Ramos (cell line): ENCODE results near the gene PRPF40A.

Source experiments
- in situ Hi-C: fragments of 300-500 bp; cut with MboI; formaldehyde crosslinking; loops from one replicate; pipeline ENCODE4 v1.14.3; 2022; ENCODE audit warnings: low sequenced_read_pairs; ENCODE audit not compliant: unreplicated experiment

The PRPF40A gene

DNA sequence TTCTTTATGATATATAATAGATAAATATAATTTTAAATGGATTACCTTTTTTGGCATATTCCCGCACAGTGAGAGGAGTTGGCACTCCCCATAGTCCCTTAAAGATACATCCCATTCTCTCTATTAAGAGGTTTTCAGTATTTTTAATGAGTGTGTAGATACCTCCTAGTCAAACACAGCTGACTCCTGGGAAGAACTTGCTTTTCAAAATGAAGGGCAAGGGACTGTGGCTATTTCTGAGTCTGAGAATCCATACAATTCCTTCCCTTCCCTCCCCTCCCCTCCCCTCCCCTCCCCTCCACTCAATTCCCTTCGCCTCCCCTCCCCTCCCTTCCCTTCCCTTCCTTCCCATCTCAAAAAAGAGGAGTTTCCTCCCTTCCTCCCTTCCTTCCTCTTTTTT lies 93.5 kb downstream of the PRPF40A start:
- in situ Hi-C loops, result no loop called here

DNA sequence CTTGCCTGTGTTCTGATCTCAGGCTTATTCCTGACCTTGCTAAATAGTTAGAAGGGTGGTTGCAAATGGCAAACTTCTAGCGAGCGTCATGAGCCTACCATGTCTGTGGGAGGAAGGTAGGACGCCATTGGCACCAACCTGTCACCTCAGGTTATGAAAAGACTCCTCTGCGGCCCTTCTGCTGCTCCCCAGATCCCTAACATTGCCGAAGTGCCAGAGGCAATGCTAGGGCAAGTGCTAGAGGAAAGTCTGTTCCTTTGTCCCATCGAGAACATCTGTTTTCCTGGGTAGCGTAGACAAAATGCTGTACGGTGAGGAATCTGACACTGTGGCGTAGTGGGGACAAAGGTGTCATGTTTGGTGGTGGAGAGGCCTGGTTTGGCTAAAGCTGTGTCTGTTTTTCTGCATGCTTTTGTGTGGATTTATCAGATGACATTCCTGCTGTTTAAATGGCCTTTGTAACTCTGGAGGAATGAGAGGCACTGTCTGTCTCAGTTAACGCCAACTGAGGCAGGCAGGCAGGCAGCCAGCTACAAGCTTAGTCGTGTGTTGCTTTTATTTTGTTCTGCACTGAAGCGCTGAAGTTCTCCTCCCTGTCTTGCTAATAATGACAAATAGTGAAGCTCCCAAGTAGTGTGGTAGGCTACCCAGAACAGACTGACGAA lies 94.1 kb downstream of the PRPF40A start:
- in situ Hi-C loops, result no loop called here

DNA sequence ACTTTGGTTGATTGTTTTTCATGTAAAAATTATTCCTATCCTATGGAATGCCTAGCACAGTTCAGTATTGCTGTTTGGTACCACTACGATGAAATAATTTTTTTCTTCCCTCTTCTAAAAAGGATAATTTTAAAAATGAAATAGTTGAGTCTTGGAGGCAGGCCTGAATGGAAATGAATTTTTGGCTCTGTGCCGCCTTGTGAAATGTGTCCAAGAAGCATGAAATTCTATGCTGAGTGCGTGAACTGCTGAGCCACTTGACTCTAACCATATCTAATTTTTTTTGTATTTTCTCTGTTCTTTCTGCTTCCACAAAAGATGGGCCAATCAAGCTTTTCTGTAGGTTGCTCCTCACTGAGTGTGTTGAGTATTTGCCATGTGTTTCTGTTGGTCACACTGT lies 95.0 kb downstream of the PRPF40A start:
- in situ Hi-C loops, result no loop called here

DNA sequence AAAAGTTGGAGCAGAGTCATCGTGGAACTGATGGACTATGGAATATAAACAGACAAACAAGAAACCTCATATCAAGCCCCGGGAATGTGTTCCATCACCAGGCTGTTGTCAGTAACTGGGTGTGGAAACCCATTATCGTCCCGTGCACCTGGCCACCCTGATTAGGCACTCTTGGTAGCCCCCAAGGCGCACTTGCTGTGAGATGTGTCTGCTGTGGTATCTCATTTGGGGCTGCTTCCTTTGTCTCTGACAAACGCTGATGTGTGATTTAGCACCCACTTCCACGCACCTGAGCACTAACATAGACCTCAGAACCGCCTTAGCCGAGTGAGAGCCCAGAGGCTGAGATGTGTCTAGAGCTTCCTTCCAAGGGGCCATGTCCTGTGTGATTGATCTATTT lies 96.3 kb downstream of the PRPF40A start:
- in situ Hi-C loops, result no loop called here

DNA sequence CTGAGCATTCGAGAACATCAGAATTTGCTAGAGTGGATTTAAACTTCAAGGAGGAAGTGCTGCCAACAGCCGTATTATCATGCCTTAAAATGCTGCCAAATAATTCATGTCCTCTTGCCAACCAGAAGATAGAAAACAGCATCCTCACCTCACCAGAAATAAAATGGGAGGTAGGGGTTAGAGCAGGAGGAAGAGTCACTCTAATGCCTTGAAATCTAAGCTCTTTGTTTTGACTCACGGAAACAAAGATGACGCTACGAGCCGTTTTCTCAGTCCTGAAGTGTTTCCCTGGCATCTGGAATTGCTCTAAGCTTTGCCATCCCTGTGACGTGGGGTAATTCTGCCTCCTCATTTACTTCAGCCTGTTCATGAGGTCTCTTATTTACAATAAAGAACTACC lies 97.1 kb downstream of the PRPF40A start:
- in situ Hi-C loops, result no loop called here

DNA sequence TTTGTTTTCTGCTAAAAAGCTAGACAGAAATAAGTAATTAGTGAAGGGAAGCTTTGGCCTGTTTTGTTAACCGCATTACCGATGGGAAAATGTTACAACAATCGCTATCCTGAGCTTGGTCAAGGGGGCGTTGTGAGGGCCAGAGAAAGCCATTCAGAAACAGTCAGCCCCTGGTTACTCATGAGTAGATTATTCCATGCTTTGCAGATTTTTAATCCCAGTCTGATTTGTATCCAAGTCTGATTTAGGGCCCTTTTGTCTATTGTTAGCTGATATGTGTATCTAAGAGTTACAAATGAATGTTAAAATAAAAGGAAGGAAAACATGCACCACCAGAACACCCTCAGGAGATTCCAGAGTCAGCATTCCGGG lies 99.1 kb downstream of the PRPF40A start:
- in situ Hi-C loops, result no loop called here

DNA sequence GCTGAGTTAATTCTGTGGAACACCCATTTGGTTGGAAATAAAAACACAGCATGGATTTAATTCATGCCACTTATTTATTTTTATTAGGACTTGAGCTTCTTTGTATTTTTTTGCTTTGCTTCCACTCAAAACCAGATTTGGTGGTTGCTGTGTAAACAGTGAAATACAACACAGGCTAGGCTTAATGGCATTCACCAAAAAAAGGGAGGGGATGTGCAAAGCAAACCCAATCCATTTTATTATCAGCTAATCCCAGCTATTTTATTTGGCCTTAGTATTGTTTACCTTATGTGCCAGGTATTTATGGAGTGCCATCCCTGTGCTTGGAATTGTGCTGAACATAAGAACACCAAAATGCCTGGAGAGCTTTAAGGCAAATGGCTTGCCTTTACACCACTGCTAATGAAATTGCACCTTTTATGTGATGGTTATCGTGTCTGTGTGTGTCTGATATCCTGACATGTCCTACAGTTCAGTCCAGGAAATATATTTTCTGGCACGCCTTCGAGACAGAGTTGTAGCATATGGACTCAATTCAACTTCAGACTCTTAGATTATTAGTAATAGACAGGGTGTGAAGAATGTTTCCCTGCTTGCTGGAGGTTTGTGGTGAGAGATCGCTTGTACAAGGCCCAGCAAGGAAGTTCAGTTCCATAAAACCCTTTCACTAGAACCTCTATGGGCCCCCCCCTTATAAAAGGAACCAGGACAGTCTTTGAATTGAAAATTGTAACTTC lies 99.6 kb downstream of the PRPF40A start:
- in situ Hi-C loops, result no loop called here

DNA sequence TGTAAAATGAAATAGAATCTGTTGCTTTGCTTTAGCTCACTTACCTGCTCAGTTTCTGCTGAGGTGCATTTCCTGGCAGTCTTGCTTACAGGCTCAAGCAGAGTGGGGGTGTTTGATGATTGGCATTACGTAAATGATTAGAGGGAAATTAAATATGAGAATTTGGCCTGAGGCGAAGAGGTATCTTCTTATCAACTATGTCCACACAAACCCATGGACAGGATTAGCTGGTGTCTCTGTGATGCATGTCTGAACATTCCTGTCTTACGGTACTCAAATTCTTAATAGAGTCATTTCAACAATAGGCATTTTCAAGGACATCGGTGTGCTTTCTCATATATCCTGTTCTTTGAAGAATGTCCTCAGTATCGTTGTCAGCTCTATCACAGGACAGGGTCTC lies 102.1 kb downstream of the PRPF40A start:
- in situ Hi-C loops, result no loop called here

DNA sequence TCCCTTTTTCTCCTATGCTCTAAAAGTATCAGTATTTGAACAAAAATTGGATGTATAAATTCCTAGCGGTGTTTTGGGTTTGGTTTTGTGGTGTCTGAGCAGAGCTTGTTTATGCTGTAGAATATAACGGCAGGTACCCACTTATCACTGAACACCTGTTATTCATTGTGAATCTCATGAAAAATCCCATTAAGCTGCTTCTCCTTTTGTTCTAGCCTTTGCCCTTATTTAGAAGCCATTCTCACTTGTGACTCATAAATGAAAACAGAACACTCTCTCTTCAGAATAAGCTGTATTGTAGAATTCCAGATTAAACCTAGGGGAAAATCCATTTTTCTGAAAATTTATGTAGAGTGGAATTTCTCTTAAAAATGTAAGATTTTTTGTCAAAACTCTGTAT lies 104.0 kb downstream of the PRPF40A start:
- in situ Hi-C loops, result no loop called here

DNA sequence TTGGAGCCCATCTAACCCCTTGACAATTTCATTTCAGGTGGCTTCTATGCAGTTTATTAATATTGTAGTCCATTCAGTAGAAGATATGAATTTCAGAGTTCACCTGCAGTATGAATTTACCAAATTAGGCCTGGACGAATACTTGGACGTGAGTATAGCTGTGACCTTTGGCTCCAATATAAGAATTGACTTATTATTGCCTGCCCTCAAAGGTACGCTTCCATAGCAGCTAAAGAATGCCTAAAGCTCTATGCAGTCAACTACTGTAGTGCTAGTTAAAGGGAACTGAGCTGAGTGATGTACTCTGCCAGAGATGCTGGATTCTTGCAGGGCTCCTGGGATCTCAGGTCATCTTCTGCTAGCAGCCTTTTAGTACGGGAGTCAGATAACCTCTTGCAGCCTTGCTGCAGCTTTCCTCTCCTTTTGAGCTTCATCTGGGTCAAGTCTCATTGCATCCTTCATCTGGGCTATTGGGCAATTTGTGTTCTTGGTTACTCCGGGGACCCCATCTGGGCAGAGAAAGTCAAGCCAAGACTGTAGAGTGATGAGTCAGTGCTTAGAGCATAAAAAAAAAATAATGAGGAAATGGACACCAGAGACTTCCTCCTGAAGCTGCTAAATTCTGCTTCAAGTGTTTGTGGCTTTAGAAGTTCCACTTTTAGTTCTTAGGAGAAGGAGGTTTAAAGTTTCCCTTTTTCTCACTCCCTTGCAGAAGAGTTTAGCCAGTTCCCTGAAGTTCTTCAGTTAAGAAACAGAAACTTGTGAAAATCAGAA lies 105.6 kb downstream of the PRPF40A start:
- in situ Hi-C loops, result no loop called here

DNA sequence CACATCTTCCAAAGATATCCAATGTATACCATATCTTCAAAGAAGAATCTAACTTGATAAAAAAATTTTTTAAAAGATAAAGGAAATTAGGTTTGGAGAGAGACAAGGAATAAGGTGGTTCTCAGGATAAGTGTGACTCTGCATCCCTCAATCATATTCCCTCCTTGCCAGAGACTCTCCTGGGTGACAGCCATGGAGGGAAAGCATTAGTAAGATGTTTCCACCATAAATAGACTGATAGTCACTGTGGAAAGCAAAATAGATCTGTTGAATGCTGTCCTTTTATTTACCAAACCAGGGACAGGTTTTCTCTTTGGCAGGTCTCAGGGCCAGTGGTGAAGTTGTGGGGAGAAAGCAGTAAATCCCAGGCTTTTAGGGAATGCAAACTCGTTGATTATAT lies 107.6 kb downstream of the PRPF40A start:
- in situ Hi-C loops, result no loop called here

DNA sequence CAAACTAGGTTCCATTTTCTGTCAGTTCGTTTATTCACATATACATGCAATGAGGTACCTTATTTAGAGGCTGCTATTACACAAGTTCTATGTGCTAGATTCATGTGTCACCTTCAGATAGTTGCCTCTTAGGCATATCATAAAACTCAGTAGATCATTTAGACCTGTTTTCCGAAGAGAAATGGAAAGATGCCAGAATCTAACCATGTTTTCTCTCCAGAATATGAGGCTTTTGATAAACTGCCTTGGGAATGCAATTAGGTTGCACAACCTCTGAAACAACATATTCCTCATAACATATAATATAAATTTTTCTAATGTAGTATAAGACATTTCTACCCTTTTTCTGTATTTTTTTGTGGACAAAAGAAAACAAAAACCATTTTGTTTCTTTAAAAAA lies 108.1 kb downstream of the PRPF40A start:
- in situ Hi-C loops, result no loop called here

DNA sequence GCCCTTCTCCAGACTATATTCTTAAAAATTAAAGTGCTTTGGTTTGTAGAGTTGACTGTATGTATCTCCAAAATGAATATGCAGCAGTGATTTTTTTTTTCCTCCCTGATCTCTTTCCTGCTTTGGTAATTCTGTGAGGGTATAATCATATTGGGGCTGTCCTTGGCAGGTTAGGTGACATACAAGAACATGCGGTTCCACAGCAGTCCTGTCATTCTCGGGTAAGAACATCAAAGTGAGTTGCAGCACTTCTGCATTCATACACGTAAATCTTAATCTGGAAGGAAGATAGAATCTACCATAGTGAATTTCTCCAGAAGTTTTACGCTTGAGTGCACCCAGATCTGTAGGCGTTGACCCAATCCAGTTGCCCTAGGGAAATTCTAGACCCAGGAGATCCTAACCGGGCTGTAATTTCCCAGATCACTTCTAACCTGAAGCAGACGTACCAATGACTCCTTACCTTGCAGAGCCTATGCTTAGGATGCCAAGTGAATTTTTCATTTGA lies 109.4 kb downstream of the PRPF40A start:
- in situ Hi-C loops, result no loop called here

DNA sequence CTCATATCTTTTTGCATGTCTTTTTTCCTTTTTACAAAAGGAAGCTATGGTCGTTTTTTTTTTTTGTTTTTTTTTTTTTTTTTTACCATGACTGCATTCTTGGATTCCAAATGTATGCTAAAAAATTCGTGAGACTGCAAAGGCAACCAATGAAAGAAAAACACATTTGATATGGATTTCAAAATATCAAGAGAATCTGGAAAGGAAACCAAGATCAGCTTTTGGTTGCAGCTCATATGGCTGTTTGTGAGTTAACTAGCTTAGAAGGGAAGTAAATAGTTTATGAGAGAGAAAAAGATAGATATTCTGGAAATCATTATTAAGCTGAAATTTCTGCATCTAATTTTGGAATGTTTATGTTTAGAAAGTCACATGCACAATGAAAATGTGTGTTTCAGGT lies 110.3 kb downstream of the PRPF40A start:
- in situ Hi-C loops, result no loop called here

DNA sequence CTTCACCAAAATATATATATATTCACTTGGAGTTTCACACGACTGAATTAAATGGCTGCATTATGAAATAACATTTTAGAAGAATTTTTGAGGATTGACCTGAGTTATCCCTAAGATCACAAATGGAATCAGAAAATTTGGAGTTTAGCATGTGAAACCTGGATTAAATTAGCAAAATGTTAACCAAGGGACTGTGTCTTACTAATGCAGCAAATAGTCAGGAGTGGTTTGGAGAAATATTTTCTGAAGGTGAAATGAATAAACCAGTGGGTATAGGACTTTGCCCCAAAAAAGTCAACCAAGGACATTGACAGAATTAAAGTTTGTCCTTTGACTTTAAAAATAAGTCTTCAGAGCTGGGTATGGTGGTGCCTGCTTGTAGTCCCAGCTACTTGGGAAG lies 111.2 kb downstream of the PRPF40A start:
- in situ Hi-C loops, result no loop called here

DNA sequence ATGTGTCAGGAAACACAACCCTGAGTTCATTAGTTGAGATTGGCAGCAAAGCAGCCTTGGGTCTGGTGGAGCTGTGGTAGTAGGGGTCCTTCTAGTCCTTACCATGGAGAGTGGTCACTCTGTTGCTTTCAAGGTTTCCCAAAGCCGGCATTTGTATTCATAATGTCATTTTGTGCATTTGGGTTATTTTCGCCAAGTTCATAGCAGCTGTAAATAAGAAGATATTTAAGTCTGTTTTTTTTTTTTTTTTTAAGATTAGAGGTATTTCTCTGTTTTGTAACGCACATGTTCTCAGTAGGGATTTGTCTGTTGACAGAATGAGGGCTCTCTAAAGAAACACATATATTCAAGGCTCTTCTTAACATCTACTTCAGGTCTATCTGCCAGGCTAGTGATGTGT lies 114.1 kb downstream of the PRPF40A start:
- in situ Hi-C loops, result no loop called here

DNA sequence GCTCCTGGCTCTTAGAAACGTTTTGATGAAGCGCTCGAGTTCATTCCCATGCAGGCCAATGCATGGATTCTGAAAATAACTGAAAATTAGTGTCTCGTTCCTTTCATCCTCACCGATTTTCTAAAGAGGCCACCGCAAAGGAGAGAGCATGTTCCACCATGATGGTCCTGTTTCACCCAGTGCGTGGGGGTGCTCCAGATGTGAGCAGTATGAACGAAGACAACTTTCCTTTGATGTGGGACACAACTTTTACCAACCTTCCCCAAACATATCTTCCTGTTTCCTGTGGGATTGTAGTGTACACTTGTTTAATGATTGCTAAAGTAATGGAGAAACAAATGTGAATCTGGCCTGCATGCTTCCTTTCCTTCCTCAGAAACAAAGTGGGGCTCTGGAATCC lies 114.5 kb downstream of the PRPF40A start:
- in situ Hi-C loops, result no loop called here
